ENCODE results near the gene GLCE.

GRCh38 chr15:69119683-69120395, 40.6 kb upstream of the GLCE start:
- no peak for TF ChIP-seq POLR2A (IDR thresholded peaks at IDR 0.05)
- TF ChIP-seq, protein P1, sequence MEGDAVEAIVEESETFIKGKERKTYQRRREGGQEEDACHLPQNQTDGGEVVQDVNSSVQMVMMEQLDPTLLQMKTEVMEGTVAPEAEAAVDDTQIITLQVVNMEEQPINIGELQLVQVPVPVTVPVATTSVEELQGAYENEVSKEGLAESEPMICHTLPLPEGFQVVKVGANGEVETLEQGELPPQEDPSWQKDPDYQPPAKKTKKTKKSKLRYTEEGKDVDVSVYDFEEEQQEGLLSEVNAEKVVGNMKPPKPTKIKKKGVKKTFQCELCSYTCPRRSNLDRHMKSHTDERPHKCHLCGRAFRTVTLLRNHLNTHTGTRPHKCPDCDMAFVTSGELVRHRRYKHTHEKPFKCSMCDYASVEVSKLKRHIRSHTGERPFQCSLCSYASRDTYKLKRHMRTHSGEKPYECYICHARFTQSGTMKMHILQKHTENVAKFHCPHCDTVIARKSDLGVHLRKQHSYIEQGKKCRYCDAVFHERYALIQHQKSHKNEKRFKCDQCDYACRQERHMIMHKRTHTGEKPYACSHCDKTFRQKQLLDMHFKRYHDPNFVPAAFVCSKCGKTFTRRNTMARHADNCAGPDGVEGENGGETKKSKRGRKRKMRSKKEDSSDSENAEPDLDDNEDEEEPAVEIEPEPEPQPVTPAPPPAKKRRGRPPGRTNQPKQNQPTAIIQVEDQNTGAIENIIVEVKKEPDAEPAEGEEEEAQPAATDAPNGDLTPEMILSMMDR (IDR thresholded peaks at IDR 0.05 in 4 of 5, conservative IDR thresholded peaks at IDR 0.05 in 1 of 5): no peak
